ENCODE results near the gene ZNF358. TPM values are rescaled to one million over a fixed set of nuclear protein-coding genes. Genes with fewer than 3 reads are reported as not detected.

The ZNF358 gene
- total RNA-seq = 76.7 TPM
- long read RNA-seq, transcript ZNF358-202 (2 exons, 1,954 nt) = major isoform, 35 of 109 reads
- long read RNA-seq, partial matches to known transcripts = 73 of 109 reads
- long read RNA-seq, other reads (novel, unspliced or antisense) = 1 of 109 reads

- intact Hi-C loops (cut with DNase I) = loop anchor here (2.0 kb wide), 1 partner anchor 19 kb away; the partner anchor contains the start of gene PNPLA6
These were observed at the start of gene ZNF358 for GRCh38 chr19:7515645-7516151. Gene ZNF358 (plus strand): TSS chr19:7516103. CDS start chr19:7519243, 3,140 bp downstream.

GRCh38 chr19:7467009-7467989, 48.6 kb upstream of the ZNF358 start:
- intact Hi-C loops (cut with DNase I) = no loop called here
- no peak for DNase-seq (ENCODE audit: low spot score)

More at GRCh38 chr19:7515645-7516151, at the start of gene ZNF358:
- DNase-seq (ENCODE audit: low spot score) = no peak

- intact Hi-C loops (cut with DNase I) = no loop called here
These were observed 47.1 kb upstream of the ZNF358 start for GRCh38 chr19:7468840-7469239.

DNA sequence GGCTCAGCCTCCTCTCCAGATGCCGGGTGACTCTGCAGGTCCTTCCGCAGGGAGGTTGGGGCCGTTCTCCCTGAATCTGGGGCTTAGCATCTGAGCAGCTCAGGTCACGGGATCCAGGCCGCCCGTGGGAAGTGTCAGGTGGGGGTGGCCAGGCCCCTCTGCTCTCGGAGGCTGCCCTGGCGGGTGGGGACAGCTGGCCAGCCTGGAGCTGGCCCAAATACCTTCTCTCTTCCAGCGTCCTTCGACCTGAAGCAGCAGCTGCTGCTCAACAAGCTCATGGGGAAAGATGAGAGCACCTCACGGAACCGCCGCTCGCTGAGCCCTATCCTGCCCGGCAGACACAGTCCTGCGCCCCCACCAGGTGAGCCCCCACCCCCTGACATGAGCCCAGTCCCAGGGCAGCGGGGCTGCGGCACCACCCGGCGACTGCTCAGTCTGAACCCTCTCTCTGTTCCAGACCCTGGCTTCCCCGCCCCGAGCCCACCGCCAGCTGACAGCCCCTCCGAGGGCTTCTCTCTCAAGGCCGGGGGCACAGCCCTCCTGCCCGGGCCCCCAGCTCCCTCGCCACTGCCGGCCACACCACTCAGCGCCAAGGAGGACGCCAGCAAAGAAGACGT, 46.1 kb upstream of the ZNF358 start:
- intact Hi-C loops (cut with DNase I) = no loop called here
- DNase-seq (ENCODE audit: low spot score) = no peak

More at GRCh38 chr19:7468840-7469239, 47.1 kb upstream of the ZNF358 start:
- no peak for DNase-seq (ENCODE audit: low spot score)

GRCh38 chr19:7470540-7471305, 45.2 kb upstream of the ZNF358 start:
- DNase-seq (ENCODE audit: low spot score) = no peak
- intact Hi-C loops (cut with DNase I) = no loop called here

- DNase-seq (ENCODE audit: low spot score) = no peak
- intact Hi-C loops (cut with DNase I) = no loop called here
These were observed 43.9 kb upstream of the ZNF358 start for GRCh38 chr19:7471696-7472615.

- intact Hi-C loops (cut with DNase I) = no loop called here
- DNase-seq (ENCODE audit: low spot score) = no peak
These were observed 40.2 kb upstream of the ZNF358 start for GRCh38 chr19:7475665-7476064.

DNA sequence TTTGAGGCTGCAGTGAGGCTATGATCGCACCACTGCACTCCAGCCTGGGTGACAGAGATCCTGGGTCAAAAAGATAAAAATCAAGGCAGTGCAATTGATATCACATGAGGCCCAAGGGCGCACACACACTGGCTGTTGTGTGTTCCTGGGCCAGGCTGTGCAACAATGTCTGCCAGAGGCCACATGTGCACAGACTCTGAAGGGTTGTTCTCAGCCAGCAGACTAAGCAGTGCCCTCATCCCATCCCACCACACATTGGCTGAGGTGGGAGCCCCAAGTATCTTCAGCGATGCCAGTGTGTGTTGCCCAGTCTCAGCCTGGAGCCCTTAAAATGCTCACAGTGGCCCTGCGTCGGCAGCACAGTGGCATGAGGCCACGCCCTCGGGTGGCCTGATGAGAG, 39.7 kb upstream of the ZNF358 start:
- intact Hi-C loops (cut with DNase I) = no loop called here
- DNase-seq (ENCODE audit: low spot score) = no peak

DNA sequence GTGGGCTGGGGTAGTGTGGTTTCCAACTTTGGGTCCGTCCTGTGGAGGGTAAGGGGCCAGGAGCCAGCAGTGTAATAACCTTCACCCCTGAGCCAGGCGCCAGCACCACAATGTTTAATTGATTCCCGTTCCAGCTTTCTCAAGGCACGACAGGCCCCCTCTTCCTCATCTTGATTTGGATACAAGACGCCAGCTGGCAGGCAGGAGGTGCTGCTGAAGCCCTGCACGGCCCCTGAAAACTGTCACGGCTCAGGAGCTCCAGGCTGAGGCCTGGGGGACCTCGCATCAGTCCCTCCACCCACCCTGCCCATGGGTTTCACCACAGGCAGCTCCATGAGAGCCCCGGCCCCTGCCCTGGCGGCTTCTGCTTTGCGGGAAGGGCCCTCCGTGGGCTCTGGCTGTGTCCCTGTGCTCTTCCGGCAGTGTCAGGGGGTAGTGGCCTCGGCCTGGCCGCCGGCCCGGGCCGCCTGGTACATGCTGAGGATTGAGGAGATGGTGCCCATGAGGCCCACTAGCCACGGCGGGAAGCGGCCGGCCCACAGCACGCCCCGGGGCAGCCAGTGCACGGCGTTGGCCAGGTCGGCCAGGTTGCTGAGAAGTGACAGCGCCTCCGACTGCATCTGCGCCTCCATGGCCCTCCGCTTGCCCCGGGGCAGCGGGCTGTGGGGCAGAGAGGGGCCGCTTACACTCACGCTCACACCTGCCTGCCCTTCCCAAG, 39.0 kb upstream of the ZNF358 start:
- intact Hi-C loops (cut with DNase I) = no loop called here

GRCh38 chr19:7477758-7478157, 38.1 kb upstream of the ZNF358 start:
- DNase-seq (ENCODE audit: low spot score) = no peak
- intact Hi-C loops (cut with DNase I) = no loop called here

More for the DNA sequence above, 39.0 kb upstream of the ZNF358 start:
- no peak for DNase-seq (ENCODE audit: low spot score)

GRCh38 chr19:7478173-7478842, 37.6 kb upstream of the ZNF358 start:
- intact Hi-C loops (cut with DNase I) = no loop called here
- DNase-seq (ENCODE audit: low spot score) = no peak

DNA sequence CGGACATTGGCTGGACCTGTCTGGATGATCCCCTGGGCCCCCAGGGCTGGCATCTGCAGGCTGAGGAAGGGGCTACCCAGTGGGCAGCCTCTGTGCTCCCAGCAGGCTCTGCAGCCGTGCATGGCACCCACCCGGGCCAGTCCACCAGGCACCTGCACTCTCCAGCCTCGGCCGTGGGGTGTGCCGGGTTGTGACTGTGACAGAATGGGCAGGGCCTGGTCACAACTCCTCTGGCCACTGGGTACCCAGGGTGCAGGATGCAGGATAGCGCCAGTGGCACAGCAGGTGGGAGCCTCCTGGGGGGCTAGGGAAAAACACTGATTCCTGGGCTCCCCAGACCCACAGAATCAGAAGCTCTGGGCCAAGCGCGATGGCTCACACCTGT, 37.1 kb upstream of the ZNF358 start:
- intact Hi-C loops (cut with DNase I) = no loop called here
- DNase-seq (ENCODE audit: low spot score) = no peak

DNA sequence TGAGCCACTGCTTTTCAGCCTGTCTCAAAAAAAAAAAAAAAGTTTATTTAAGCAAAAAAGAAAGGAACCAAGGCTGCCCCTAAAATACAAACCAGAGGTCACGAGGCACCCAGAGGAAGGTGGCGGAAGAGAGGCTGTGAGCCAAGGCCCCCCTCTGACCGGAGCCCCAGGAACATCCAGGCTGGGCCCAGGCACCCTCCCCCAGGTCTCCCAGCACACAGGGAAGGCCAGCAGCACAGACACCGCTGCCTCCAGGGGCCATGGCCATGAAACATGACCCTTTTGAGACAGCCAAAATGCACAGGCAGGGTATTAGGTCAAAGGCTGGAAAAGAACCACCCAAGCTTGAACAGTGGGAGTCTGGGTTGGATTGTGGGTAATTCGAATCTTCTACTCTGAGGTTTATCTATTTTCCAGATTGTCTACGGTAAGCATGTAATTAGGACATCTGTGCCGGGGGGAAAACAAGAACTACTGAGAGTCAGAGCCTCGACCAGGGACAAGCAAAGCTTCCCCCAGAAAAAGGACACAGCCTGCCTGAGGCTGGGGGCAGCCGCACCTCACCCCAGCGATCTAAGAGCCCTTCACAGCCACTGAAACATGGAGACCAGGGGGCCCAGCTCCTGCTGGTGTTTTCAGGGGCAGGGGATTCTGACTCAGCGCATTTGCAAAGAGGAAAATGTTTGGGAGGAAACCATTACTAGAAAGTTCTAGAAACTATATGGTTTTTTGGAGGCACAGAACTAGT, 35.5 kb upstream of the ZNF358 start:
- DNase-seq (ENCODE audit: low spot score) = no peak

DNA sequence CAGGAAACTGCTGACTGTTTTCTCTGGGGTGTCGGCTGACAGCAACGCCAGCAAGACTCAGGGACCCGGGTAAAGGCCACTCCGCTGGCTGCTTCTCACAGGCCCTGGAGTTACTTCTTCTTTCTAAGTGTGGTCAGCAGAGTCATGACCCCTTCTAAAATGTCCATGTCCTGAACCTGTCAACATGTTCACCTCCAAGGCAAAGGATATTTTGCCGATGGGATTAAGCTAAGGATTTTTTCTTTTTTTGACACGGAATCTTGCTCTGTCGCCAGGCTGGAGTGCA, 35.0 kb upstream of the ZNF358 start:
- intact Hi-C loops (cut with DNase I) = no loop called here
- DNase-seq (ENCODE audit: low spot score) = no peak

More for the DNA sequence above, 35.5 kb upstream of the ZNF358 start:
- intact Hi-C loops (cut with DNase I) = no loop called here

GRCh38 chr19:7482584-7483439, 33.1 kb upstream of the ZNF358 start:
- intact Hi-C loops (cut with DNase I) = no loop called here
- no peak for DNase-seq (ENCODE audit: low spot score)

DNA sequence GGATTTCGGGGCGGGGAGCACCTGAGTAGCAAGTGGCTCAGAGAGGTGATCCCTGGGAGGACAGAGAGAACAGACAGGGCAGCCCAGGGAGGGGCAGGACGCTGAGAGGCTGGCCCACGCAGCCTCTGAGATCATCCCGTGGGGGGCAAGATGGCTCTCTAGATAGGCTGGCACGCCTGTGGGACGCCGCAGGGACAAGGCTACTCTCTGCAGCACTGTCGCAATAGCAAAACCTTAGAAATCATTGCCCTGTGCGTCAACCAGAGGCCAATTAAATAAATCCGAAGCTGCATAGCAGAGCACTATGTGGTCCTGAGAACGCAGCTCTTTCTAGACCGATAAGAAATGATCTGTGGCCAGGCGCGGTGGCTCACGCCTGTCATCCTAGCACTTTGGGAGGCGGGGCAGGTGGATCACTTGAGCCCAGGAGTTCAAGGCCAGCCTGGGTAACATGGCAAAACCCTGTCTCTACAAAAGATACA, 32.1 kb upstream of the ZNF358 start:
- intact Hi-C loops (cut with DNase I) = no loop called here
- no peak for DNase-seq (ENCODE audit: low spot score)
